ENCODE results near the gene GUCA2B. TPM values are rescaled to one million over a fixed set of nuclear protein-coding genes. Genes with fewer than 3 reads are reported as not detected.

GUCA2B gene
- not detected for total RNA-seq

DNA sequence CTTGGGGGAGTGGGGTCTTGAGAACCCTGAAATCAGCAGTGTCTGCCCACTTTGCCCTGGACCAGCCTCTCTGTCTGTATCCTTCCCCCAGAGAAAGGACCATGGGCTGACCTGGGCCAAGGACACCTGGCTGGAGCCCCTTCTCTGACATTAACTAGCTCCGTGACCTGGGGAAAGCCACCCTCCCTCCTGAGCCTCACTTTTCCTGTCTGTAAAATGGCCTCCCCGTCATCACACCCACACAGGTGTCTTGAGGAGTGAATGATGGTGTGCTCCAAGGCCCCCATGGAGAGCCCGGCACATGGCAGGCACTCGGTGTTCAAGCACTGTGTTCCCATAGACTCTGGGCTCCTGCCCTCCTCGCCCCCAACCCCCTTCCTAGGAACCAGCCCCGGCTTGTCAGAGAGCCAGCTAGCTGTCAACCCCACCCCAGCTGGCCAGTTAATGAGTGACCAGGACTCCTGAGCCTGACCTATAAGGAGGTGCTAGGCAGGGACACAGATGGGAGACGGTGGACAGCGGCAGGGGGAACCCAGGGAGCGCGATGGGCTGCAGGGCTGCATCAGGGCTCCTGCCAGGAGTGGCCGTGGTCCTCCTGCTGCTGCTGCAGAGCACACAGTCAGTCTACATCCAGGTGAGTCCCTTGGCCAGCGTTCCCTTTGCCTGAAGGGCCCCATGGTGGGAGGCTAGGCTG is at the start of gene GUCA2B:
GUCA2B (plus strand) TSS at position 504 of the 694 bp plus-strand sequence; CDS start at position 545, 41 bp downstream.
- DNase-seq, result no peak
- Mint-ChIP-seq H3K9me3 (no peaks in the 10 kb centered on the region), H3K27me3 (peaks cover 7% of the 10 kb centered on the region), H3K27ac (no peak within 1 kb of the TSS), H3K36me3 (ENCODE audit: low read depth) (no peaks in the 10 kb centered on the region), H3K4me3 (no peak within 1 kb of the TSS), H3K4me1 (peaks cover 7% of the 10 kb centered on the region)
- CTCF ChIA-PET, result interaction anchor here (1.3 kb wide), 1 partner anchor 661 kb away, joined by 3 read pairs; no protein-coding TSS in a partner anchor
- POLR2A ChIA-PET, result no interaction called here

DNA sequence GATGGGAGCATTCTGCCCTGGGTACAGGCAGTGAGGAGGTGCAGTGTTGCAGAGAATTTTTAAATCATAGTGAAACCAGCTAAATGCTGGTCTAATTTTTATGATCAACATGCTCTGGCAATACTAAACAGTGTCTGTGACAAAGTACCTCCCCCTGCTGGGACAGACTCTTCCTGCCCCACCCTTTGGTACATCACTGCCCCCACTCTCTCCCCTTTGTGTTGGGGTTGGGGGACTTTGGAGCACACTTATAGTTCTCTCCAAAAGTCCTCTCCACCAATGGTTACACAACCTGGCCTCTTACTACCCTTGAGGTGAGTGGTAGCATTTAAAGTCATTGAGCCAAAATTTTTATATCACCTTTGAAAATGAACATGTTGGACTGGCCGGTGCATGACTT is 48.2 kb upstream of the GUCA2B start:
- H3K27me3 Mint-ChIP-seq, result peaks cover 28% of the 10 kb centered on the region
- ChIA-PET POLR2A (no interaction called here), CTCF (no interaction called here)
- peaks cover 2% of the 10 kb centered on the region for H3K9me3 Mint-ChIP-seq
- H3K4me3 Mint-ChIP-seq, result no peak overlapping the region
- H3K36me3 Mint-ChIP-seq (ENCODE audit: low read depth), result no peaks in the 10 kb centered on the region
- no peak overlapping the region for H3K27ac Mint-ChIP-seq
- DNase-seq, result no peak
- H3K4me1 Mint-ChIP-seq, result no peaks in the 10 kb centered on the region

DNA sequence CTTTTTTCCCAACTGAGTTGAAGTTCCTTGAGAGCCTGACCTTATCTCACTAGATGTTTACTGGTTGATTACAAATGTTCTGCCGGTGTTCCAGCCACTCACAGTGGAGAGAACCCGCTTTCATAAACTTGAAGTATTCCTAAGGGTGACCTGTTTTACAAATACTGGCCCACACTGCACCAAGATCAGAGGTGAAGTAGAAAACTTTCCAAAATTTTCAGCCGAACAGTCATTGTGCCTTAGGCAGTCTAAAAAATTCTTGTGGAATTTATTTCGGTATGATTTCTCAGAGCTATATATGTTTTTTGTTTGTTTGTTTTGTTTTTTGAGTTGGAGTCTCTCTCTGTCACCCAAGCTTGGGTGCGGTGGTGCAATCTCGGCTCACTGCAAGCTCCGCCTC is 44.9 kb upstream of the GUCA2B start:
- no peak for DNase-seq
- H3K36me3 Mint-ChIP-seq (ENCODE audit: low read depth), result no peaks in the 10 kb centered on the region

DNA sequence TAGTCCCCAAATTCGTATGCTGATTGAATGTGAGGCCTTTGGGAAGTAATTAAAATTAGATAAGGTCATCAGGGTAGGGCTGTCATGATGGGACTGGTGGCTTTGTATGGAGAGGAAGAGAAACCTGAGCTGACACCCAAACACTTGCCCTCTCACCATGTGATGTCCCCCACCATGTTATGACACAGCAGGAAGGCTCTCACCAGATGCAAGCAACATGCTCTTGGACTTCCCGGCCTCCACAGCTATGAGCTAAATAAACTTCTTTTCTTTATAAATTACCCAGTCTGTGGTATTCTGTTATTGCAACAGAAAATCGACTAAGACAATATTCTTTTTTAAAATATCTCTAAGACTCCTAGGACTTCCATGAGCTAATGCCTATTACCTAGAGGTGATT is 43.6 kb upstream of the GUCA2B start:
- no peak for DNase-seq
- CTCF ChIA-PET, result interaction anchor here (0.6 to 2.7 kb wide), 4 partner anchors 10 to 770 kb away, joined by 3 to 7 read pairs (median 3); no protein-coding TSS in a partner anchor
- POLR2A ChIA-PET, result no interaction called here
- no peaks in the 10 kb centered on the region for H3K9me3 Mint-ChIP-seq
- H3K36me3 Mint-ChIP-seq (ENCODE audit: low read depth), result no peaks in the 10 kb centered on the region
- H3K4me1 Mint-ChIP-seq, result no peaks in the 10 kb centered on the region
- peaks cover 8% of the 10 kb centered on the region for H3K27me3 Mint-ChIP-seq
- H3K27ac Mint-ChIP-seq, result no peak overlapping the region
- H3K4me3 Mint-ChIP-seq, result no peak overlapping the region

More for the DNA sequence above, 44.9 kb upstream of the GUCA2B start:
- ChIA-PET POLR2A (no interaction called here), CTCF (interaction anchor here (2.7 kb wide), 1 partner anchor 11 kb away, joined by 7 read pairs; no protein-coding TSS in a partner anchor)
- Mint-ChIP-seq H3K9me3 (no peaks in the 10 kb centered on the region), H3K27ac (no peak overlapping the region), H3K4me3 (no peak overlapping the region), H3K4me1 (no peaks in the 10 kb centered on the region), H3K27me3 (peaks cover 18% of the 10 kb centered on the region)

DNA sequence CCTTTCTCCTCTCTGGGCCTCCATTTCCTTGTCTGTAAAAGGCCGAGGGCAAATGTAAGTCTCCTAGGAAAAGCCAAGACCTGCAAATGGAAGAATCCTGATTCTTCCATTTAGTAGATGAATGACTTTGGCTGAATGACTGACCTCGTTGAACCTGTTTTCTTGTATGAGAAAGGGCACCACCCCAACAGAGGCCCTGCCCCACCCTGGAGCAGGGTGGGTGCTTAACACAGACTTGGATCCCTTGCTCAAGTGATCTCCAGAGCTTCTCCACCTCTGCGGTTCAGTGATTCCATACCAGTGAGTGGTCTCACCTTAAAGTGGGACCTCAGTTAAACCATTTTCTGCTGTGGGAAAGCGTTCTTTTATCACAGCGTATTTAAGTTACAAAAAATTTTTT is 39.0 kb upstream of the GUCA2B start:
- DNase-seq, result no peak
- POLR2A ChIA-PET, result no interaction called here
- H3K9me3 Mint-ChIP-seq, result no peaks in the 10 kb centered on the region
- no peaks in the 10 kb centered on the region for H3K4me1 Mint-ChIP-seq
- H3K27ac Mint-ChIP-seq, result no peak overlapping the region
- peaks cover 25% of the 10 kb centered on the region for H3K27me3 Mint-ChIP-seq
- CTCF ChIA-PET, result no interaction called here
- no peak overlapping the region for H3K4me3 Mint-ChIP-seq
- H3K36me3 Mint-ChIP-seq (ENCODE audit: low read depth), result no peaks in the 10 kb centered on the region

DNA sequence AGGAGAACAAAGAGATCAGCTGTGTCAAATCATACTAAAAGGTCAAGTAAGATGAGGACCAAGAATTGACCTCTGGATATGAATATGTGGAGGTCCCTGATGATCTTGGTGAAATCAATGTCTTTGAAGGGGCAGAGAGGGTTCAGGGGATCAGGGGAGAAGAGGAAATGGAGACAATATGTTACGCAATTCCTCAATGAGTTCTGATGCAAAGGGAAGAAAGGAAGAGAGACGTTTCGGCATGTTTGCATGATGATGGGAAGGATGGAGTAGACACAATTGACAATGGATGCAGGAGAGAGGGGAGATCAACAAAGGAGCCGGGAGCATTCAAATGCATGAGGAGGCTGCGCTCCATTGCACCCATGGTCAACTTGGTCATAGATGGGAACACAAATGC is 36.0 kb upstream of the GUCA2B start:
- no peak overlapping the region for H3K27ac Mint-ChIP-seq
- H3K36me3 Mint-ChIP-seq (ENCODE audit: low read depth), result no peaks in the 10 kb centered on the region
- CTCF ChIA-PET, result interaction anchor here (1.4 kb wide), 1 partner anchor 40 kb away, joined by 3 read pairs; no protein-coding TSS in a partner anchor
- H3K27me3 Mint-ChIP-seq, result peaks cover 23% of the 10 kb centered on the region
- peaks cover under 1% of the 10 kb centered on the region for H3K9me3 Mint-ChIP-seq
- H3K4me3 Mint-ChIP-seq, result no peak overlapping the region
- H3K4me1 Mint-ChIP-seq, result no peaks in the 10 kb centered on the region
- POLR2A ChIA-PET, result no interaction called here
- DNase-seq, result no peak

DNA sequence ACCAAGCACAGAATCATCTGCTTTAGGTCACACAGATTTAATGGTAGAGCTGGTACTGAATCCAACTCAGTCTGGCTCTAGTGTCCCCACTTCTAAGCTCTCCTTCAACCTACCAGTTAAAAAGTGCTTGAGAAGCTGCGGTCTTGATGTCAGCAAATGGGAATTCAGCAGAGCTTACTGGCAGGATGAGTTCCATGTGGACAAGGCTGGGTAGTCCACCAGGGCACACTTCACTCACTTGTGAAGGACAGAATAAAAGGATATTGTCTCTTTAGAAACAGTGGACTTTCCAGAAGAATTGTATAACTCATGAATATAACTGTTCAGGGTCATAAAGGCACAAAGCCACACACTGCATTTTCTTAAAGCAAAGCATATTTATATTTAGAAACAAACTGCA is 35.1 kb upstream of the GUCA2B start:
- H3K4me1 Mint-ChIP-seq, result no peaks in the 10 kb centered on the region
- ChIA-PET CTCF (interaction anchor here (0.6 kb wide), 1 partner anchor 40 kb away, joined by 3 read pairs; no protein-coding TSS in a partner anchor), POLR2A (no interaction called here)
- H3K36me3 Mint-ChIP-seq (ENCODE audit: low read depth), result no peaks in the 10 kb centered on the region
- H3K9me3 Mint-ChIP-seq, result peaks cover 6% of the 10 kb centered on the region
- no peak for DNase-seq
- peaks cover 22% of the 10 kb centered on the region for H3K27me3 Mint-ChIP-seq
- H3K4me3 Mint-ChIP-seq, result no peak overlapping the region
- no peak overlapping the region for H3K27ac Mint-ChIP-seq

DNA sequence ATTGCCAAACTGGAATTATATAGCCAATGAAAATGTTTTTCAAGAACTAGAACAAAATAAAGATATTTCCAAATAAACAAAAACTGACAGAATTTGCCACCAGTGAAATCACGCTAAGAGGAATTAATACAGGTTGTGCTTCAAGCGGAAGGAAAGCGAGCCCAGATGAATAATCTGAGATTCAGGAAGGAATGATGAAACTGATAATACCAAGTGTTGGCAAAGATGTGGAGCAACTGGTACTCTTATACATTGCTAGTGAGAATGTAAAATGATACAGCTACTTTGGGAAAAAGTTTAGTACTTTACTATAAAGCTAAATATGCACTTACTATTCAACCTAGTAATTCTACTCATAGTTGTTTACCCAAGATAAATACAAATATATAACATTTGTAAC is 30.8 kb upstream of the GUCA2B start:
- CTCF ChIA-PET, result no interaction called here
- Mint-ChIP-seq H3K4me1 (no peaks in the 10 kb centered on the region), H3K4me3 (no peak overlapping the region), H3K9me3 (peaks cover 11% of the 10 kb centered on the region), H3K27me3 (peaks cover 18% of the 10 kb centered on the region), H3K36me3 (ENCODE audit: low read depth) (no peaks in the 10 kb centered on the region), H3K27ac (no peak overlapping the region)
- no peak for DNase-seq
- POLR2A ChIA-PET, result no interaction called here

DNA sequence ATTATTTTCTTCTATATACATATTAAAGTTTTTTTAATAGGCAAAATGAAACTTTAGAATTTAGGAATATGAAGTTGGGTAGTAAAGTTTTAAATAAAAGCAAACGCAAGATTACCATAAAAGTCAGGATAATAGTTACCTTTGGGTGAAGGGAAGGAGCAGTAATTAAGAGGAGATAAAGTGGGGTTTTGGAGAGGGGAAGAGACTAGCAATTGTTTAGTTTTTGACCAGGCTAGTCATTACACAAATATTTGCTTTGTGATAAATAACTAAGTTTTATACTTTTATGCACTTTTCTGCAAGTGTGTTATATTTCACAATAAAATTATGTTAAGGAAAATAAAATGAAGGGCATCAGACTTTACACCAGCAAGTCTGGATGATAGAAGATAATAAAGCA is 27.7 kb upstream of the GUCA2B start:
- ChIA-PET POLR2A (no interaction called here), CTCF (no interaction called here)
- Mint-ChIP-seq H3K4me3 (no peak overlapping the region), H3K36me3 (ENCODE audit: low read depth) (no peaks in the 10 kb centered on the region), H3K27ac (no peak overlapping the region), H3K9me3 (peaks cover 11% of the 10 kb centered on the region), H3K4me1 (no peaks in the 10 kb centered on the region), H3K27me3 (peaks cover 16% of the 10 kb centered on the region)
- no peak for DNase-seq

DNA sequence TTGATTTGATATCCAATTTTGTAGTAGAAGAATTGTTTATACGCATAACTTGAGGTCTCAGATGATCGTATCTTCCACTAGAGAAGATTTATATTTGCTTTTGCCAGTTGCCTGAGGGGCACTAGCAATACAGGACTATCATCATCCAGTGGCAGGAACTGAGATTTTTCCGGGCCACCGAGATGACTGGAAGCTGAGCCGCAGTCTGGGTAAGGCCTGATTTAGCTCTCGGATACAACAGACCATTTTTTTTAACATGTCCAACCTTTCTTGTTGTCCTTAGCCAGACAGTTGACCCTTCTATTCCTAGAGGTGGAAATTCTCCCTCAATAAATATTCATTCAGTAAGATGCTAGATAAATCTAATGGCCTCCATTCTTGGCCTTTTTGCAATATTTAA is 25.4 kb upstream of the GUCA2B start:
- peaks cover 8% of the 10 kb centered on the region for H3K9me3 Mint-ChIP-seq
- no peak overlapping the region for H3K4me3 Mint-ChIP-seq
- peaks cover 10% of the 10 kb centered on the region for H3K27me3 Mint-ChIP-seq
- no peaks in the 10 kb centered on the region for H3K36me3 Mint-ChIP-seq (ENCODE audit: low read depth)
- CTCF ChIA-PET, result no interaction called here
- POLR2A ChIA-PET, result no interaction called here
- no peaks in the 10 kb centered on the region for H3K4me1 Mint-ChIP-seq
- H3K27ac Mint-ChIP-seq, result no peak overlapping the region
- no peak for DNase-seq

DNA sequence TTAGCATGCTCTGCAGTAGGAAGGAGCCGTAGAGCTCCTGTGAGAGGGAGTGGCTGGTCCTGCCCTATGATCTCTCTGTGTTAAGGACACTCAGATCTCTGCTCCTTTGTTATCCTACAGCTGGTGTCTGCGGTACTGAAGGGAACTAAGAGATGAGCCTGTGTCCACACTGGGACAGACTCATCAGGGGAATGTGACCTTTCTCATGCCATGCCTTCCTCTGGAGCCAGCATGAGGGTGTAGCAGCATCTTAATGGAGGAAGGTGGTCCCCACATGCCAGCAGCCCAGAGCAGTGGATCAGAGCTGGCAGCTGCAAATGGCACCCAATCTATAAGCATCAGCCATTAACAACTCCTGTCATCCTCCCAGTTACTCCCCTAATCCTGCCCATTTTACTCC is 24.7 kb upstream of the GUCA2B start:
- Mint-ChIP-seq H3K4me1 (no peaks in the 10 kb centered on the region), H3K9me3 (peaks cover 1% of the 10 kb centered on the region), H3K4me3 (no peak overlapping the region), H3K27ac (no peak overlapping the region), H3K36me3 (ENCODE audit: low read depth) (no peaks in the 10 kb centered on the region), H3K27me3 (peaks cover 8% of the 10 kb centered on the region)
- ChIA-PET CTCF (no interaction called here), POLR2A (no interaction called here)
- no peak for DNase-seq

DNA sequence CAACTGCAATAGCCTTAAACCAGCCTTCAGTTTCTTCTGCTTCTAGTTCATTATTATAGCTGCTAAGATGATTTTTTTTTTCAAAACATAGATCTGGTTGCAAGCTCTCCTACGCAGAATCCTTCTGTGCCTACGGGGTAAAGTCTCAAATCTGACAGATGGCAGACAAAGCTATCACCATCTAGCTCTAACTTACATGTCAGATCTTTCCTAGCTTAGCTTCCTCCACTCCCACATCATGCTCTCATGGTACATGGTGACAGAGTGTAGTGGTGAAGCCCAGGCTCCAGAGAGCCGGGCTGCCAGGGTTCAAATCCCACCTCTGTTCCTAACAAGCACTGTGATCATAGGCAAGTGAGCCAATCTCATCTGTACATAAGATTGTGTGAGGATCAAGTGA is 24.2 kb upstream of the GUCA2B start:
- no peak overlapping the region for H3K4me3 Mint-ChIP-seq
- H3K27me3 Mint-ChIP-seq, result peaks cover 6% of the 10 kb centered on the region
- no peaks in the 10 kb centered on the region for H3K36me3 Mint-ChIP-seq (ENCODE audit: low read depth)
- POLR2A ChIA-PET, result no interaction called here
- CTCF ChIA-PET, result no interaction called here
- H3K4me1 Mint-ChIP-seq, result no peaks in the 10 kb centered on the region
- DNase-seq, result no peak
- H3K27ac Mint-ChIP-seq, result no peak overlapping the region
- no peaks in the 10 kb centered on the region for H3K9me3 Mint-ChIP-seq

DNA sequence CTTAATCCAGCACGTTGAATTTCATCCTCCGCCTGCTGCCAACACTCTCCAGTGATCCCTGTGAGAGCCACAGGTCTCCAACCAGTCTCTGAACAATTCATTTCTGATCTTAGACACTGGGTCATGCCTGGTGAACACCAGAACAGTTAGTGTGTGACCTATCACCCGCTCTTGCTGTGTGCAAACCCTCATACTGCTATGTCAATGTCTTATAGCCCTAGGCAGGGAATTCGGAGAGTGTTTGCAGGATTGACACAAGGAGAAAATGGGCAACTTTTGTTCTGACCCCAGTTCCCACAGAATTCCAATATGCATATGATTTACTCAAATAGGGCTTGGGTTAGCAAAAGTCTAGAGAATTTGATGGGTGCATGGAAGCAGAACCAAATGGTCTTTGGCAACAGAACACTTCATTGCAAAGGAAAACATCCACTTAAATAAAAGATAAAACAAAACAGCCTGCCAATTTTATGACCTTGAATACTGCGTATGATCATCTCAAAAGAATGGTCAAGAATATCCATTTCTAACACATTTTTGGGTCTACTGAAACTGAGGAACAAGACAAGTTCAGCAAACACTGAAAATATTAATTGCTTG is 23.0 kb upstream of the GUCA2B start:
- CTCF ChIA-PET, result no interaction called here
- Mint-ChIP-seq H3K27ac (no peak overlapping the region), H3K36me3 (ENCODE audit: low read depth) (no peaks in the 10 kb centered on the region), H3K4me3 (no peak overlapping the region), H3K27me3 (peaks cover 6% of the 10 kb centered on the region), H3K4me1 (no peaks in the 10 kb centered on the region), H3K9me3 (no peaks in the 10 kb centered on the region)
- DNase-seq, result no peak
- POLR2A ChIA-PET, result no interaction called here

DNA sequence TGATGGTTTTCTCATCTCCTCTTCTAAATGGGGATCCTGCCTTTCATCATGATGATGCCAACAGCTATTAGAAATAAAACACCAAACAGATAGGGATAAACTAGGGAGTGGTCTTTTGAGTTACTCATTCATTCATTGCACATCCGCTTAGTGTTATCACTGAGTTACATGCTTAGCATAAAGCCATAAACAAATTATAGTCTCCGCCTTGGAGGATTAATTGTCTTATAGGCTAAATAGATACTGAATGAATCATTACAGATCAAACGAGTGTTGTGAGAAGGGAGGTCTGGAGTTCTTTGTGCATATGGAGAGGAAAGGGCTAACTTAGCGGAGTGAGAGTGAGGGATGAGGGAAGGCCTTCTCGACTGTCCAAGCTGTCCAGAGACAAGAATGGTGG is 19.8 kb upstream of the GUCA2B start:
- H3K27ac Mint-ChIP-seq, result no peak overlapping the region
- CTCF ChIA-PET, result no interaction called here
- peaks cover 2% of the 10 kb centered on the region for H3K27me3 Mint-ChIP-seq
- no peaks in the 10 kb centered on the region for H3K4me1 Mint-ChIP-seq
- H3K9me3 Mint-ChIP-seq, result no peaks in the 10 kb centered on the region
- POLR2A ChIA-PET, result no interaction called here
- no peaks in the 10 kb centered on the region for H3K36me3 Mint-ChIP-seq (ENCODE audit: low read depth)
- no peak overlapping the region for H3K4me3 Mint-ChIP-seq
- DNase-seq, result no peak
